HG03097 (cell line): Measurements from ENCODE around the gene GAPDHS.

ENCODE experiments used
- ATAC-seq: cut with Tn5 transposase; IDR thresholded peaks from one replicate; pipeline ENCODE4 v1.9.1; 2021; ENCODE audit not compliant: unreplicated experiment, low FRiP score

Gene GAPDHS

DNA sequence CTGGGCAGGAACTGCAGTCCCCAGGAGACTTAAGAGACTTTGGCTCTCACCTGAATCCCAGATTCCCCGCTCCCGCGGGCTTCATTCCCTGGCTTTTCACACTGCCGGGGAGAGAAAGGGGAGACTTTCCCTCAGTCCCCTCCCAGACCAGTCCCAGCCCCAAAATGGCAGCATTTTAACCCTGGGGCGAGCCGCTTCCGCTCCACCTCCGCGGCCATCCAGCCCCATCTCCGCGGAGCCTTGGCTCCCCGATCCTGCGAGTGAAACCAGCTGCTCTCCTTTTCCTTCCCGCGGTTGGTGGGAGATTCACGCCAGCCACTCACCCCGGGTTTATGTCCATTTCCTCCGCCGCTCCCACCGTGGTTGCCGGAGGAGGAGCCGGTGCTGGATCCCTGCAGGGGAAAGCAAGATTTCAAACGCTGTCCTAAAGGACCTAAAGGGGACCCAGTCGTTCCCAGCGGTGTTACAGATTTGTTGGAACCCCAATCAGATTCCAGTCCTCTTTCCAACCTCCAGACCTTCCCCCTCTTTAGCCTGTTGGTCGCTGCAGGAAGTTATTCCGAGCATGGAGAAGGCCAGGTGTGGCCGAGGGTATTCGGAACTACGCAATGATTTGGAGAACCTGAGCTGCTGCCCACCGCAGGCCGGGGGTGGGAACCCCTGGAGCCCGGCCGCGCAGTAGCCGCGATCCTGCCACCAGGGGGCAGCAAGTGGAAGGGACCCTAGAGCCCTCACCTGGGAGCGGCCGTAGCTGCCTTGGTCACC is 23.2 kb upstream of the GAPDHS start:
- ATAC-seq, result peak; percentile 43

GRCh38 chr19:35510626-35510964 is 22.7 kb upstream of the GAPDHS start:
- no peak for ATAC-seq

DNA sequence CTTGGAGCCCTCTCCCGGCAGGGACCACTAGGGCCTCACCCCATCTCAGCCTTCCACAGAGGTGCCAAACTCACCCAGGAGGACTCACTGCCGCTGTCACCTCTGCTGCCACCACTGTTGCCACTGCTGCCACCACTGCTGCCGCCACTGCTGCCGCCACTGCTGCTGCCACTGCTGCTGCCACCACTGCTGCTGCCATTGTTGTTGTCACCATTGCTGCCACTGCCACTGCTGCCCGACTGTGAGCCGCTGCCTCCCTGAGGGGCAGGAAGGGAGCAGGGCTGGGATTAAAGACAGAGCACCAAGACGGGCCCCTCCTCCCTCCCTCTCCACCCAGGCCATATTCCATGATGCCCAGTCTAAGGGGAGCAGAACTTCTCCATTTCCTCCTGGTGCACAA is 21.9 kb upstream of the GAPDHS start:
- no peak for ATAC-seq

- no peak for ATAC-seq
Measured at GRCh38 chr19:35512831-35513627, 20.2 kb upstream of the GAPDHS start.

DNA sequence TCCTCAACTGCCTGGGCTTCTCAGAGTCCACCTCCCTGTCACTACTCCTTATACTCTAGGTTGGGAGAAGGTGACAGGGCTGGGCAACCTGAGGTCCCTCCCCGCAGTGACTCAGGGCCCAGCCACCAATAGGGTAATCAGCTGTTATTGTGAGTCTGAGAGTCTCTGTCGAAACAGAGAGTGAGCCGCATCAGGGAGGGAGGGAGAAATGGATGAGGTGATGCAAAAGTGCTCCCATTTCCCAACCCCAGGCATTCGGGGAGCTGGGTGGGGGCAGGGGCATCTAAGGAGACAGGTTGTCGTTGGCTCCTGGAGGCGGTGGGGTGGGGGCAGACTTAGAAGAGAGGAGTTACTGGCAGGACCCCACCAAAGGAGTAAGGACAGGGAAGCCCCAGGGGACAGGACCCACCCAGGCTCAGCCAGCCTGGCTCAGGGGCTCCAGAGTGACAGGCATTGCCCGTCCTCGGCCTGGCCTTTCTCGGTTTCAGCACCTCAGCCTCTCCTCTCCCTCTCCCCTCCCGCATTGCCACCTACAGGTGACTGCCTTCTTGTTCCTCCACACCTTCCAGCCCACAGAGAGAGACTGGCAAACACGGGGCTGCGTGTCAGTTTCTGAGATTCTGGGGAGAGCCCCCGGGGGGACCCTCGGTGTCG is 19.5 kb upstream of the GAPDHS start, which contains the start of gene DMKN:
Gene DMKN, minus strand, starts transcription at position 22 of the 654 bp plus-strand sequence. CDS start 174 bp downstream, outside the sequence.
- no peak for ATAC-seq

- ATAC-seq, result no peak
Measured at GRCh38 chr19:35514282-35514809, 18.9 kb upstream of the GAPDHS start.

DNA sequence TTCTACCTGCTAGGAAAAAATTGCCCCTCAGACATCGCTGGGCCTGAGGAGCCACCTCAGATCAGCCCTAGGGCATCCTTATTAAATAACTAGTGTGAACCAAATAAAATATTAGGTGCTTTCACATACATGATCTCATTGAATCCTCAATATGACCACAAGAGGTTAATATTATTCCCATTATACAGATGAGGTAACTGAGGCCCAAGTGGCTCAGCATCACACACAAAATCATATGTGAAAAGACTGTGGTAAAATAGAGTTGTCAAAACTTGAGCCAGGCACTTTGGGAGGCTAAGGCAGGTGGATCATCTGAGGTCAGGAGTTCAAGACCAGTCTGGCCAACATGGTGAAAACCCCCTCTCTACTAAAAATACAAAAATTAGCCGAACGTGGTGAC is 16.9 kb upstream of the GAPDHS start:
- no peak for ATAC-seq

DNA sequence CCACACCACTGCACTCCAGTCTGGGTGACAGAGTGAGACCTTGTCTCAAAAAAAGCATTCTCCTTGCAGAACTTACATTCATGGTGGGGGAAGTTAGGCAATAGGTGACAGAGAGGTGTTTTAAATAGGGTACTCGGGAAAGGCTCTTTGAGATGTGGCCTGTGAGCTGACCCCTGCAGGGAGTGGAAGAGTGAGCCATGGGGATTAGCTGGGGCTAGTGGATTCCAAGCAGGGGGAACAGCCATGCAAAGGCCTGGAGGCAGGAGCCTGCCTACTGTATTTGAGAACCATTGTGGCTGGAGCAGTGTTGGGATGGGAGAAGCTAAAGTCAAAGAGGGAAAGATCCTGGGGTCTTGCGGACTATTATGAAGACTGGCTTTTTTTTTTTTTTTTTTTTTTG is 15.9 kb upstream of the GAPDHS start:
- no peak for ATAC-seq

GRCh38 chr19:35518313-35518712 is 14.9 kb upstream of the GAPDHS start:
- no peak for ATAC-seq

DNA sequence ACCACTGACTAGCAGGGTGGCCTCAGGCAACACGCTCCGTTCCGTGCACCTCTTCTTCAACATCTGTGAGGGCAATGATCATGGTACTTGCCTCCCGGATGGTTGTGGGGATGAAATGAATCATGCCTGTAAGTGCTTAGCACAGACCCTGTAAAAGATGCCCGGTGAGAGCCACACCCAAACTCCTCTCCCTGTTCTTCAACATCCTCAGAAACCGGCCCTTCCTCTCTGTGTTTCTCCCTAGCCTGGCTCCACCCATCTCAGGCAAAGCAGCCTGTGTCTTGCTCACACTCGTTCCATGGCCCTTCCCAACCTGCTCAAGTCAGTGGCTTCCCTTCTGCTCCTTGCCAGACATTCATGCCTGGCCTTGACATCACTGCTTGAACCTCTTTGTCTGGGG is 14.0 kb upstream of the GAPDHS start:
- no peak for ATAC-seq

- no peak for ATAC-seq
Measured at GRCh38 chr19:35521124-35521743, 12.0 kb upstream of the GAPDHS start.

DNA sequence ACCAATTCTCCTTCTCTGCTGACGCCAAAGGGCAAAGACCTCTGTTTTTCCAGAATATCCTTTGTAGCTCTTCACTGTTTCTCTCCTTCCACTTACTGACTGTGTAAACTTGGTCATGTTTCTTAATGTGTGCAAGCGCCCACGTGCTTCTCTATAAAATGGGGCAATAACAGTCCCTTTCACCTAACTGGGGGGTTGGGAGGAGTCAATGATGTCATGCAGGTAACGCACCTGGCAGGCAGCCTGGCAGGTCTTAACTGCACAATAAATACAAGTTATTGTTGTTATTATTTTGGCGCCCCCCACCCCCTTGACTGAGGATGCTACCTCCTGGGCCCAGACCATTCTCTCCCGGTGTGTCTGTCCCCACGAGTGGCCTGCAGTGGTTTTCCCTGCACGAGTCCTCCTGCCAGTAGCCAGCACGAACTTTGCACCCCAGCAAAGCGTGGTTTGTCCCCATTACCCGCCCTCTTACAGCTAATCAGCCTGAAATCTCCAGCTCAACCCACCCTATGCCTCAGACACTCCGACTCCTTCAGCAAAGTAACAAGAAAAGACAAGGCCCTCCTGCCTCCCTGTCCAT is 10.4 kb upstream of the GAPDHS start:
- ATAC-seq, result no peak

DNA sequence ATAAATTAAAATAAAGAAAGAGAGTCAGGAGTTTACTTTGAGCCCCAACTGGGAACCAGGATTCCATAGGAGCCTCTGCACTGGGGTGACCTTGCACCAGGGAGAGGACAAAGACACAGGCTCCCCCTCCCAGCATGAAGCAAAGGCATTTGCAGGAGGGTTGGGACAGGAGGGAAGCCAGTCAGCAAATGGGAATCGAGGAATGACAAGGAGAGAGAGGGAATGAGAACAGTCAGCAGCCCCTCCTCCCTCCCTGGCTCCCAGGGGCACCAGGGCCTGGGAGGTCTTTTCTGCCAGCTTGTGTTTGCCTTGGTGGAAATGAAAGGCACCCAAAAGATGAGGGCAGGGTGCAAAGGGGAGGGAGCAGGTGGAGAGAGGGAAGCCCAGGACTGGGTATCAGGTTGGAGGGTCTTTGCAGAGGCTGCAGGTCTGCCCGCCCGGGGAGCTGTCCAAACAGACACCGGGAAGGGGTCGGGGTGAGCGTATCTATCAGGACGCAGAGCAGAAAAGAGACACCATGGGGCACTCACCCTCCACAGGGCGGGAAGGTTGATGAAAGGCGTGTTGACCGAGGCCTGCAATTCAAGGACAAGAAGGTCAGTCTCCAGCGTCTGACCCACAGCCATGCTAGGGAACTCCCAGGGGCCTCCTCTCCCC is 8.9 kb upstream of the GAPDHS start:
- ATAC-seq, result no peak

GRCh38 chr19:35525873-35526272 is 7.4 kb upstream of the GAPDHS start:
- no peak for ATAC-seq

DNA sequence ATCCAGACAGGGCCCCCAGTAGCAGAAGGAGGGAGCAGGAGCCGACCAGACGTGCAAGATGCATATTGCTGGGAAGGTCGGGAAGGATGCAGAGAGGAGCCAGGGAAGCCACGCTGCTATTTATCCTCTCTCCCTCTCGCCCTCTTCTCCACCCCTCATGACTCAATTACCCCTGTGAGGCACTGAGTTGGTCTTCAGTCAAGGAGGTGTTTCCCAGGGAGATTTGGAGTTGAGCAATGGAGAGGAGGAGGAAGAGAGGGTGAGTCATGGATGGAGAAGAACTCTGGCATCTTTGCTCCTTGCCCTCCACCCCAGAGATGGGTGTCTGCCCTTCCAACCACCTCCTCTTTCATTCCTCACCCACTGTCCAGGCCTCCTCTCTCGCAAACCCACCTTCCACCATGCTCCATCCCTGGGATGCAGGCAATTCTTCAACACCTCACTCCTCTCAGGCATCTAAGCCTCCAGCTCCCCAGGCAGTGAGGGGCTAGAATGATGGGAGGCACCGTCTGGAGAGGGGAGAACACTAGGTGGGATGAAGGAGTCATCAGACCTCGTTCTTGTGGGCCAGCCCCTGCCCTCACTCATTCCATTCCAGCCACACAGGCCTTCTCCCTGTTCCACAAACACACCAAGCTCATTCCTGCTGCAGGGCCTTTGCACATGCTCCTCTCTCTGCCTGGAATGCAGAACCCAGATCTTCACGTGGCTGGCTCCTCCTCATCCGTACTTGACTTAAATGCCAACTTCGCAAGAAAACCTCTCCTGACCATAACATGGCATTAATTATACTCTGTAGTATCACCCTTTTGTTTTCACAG is 4.8 kb upstream of the GAPDHS start, which contains the start of gene SBSN:
Gene SBSN, minus strand, starts transcription at position 94 of the 821 bp plus-strand sequence. Its CDS starts 30 bp downstream, at position 64.
- ATAC-seq, result no peak

- no peak for ATAC-seq
Measured at GRCh38 chr19:35529241-35530218, 3.7 kb upstream of the GAPDHS start.

- ATAC-seq, result no peak
Measured at GRCh38 chr19:35531291-35531690, 2.0 kb upstream of the GAPDHS start.
